ENCODE results near the gene GCM1. TPM values are rescaled to one million over a fixed set of nuclear protein-coding genes. Genes with fewer than 3 reads are reported as not detected.

GCM1 gene
- polyA plus RNA-seq, 1 donor from 2014 or later = not detected

- no peak for TF ChIP-seq EZH2 (IDR thresholded peaks at IDR 0.05; ENCODE audit: borderline replicate concordance, insufficient read depth, low read length, poor library complexity, severe bottlenecking)
- TF ChIP-seq RAD21 (conservative IDR thresholded peaks at IDR 0.05) = no peak
- no peak for TF ChIP-seq MXI1 (conservative IDR thresholded peaks at IDR 0.05; ENCODE audit: poor library complexity, severe bottlenecking)
- TF ChIP-seq EP300 (conservative IDR thresholded peaks at IDR 0.05; ENCODE audit: poor library complexity, severe bottlenecking) = no peak
- no peak for TF ChIP-seq CTCF (IDR thresholded peaks at IDR 0.05; ENCODE audit: poor library complexity, severe bottlenecking)
- no peak for TF ChIP-seq POLR2AphosphoS5 (IDR thresholded peaks at IDR 0.05)
- TF ChIP-seq REST (IDR thresholded peaks at IDR 0.05; ENCODE audit: borderline replicate concordance) = no peak
- no peak for TF ChIP-seq TAF1 (IDR thresholded peaks at IDR 0.05; ENCODE audit: low read depth)
- no peak for TF ChIP-seq SMC3 (conservative IDR thresholded peaks at IDR 0.05; ENCODE audit: poor library complexity)
- Histone ChIP-seq H3K4me2 (ENCODE audit: low read length) (no peak overlapping the region), H2AFZ (ENCODE audit: low read depth, low read length) (no peak overlapping the region), H3K9ac (ENCODE audit: low read length) (no peak overlapping the region), H3K9me2 (ENCODE audit: insufficient read depth, low read length) (no peaks in the 10 kb centered on the region), H4K20me1 (ENCODE audit: insufficient read depth) (no peaks in the 10 kb centered on the region), H3F3A (ENCODE audit: insufficient read depth, low read length, poor library complexity, severe bottlenecking) (no peaks in the 10 kb centered on the region), H3K9me3 (ENCODE audit: low read length) (no peaks in the 10 kb centered on the region), H3K79me2 (replicated peaks; ENCODE audit: insufficient read depth, low read length) (no peaks in the 10 kb centered on the region), H3K27ac (ENCODE audit: low read length) (no peak overlapping the region), H3K36me3 (ENCODE audit: insufficient read depth, low read length) (no peaks in the 10 kb centered on the region), H3K4me3 (ENCODE audit: low read length) (no peak overlapping the region), H3K27me3 (ENCODE audit: insufficient read depth, low read depth, low read length) (no peaks in the 10 kb centered on the region)
These were observed 34.9 kb downstream of the GCM1 start for GRCh38 chr6:53113742-53114141.

DNA sequence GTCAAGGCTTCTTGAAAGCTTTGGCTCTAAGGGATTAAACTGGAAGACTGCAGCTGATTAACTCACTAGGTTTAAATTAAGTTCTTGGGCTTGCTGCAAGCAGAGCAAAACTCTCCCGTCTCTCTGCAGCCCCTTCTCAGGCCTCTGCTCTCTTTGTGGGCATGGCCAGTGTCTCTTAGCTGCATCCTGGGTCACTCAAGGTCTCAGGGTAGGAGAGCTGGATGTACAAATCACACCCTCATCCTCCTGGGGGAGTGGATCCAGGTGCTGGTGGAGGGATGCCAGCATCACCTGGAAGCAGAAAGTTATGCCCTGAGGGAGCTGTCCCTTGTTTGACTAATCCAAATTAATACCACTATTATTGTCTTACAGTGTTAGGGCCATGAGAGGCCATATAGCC is 35.8 kb downstream of the GCM1 start:
- Histone ChIP-seq H3K27ac (ENCODE audit: low read length) (no peak overlapping the region), H3F3A (ENCODE audit: insufficient read depth, low read length, poor library complexity, severe bottlenecking) (no peaks in the 10 kb centered on the region)
- no peak for TF ChIP-seq SMC3 (conservative IDR thresholded peaks at IDR 0.05; ENCODE audit: poor library complexity)
- no peak for TF ChIP-seq POLR2AphosphoS5 (IDR thresholded peaks at IDR 0.05)
- TF ChIP-seq CTCF (IDR thresholded peaks at IDR 0.05; ENCODE audit: poor library complexity, severe bottlenecking) = no peak
- no peak for TF ChIP-seq TAF1 (IDR thresholded peaks at IDR 0.05; ENCODE audit: low read depth)
- TF ChIP-seq MXI1 (conservative IDR thresholded peaks at IDR 0.05; ENCODE audit: poor library complexity, severe bottlenecking) = no peak
- TF ChIP-seq RAD21 (conservative IDR thresholded peaks at IDR 0.05) = no peak
- no peak for TF ChIP-seq REST (IDR thresholded peaks at IDR 0.05; ENCODE audit: borderline replicate concordance)
- TF ChIP-seq EZH2 (IDR thresholded peaks at IDR 0.05; ENCODE audit: borderline replicate concordance, insufficient read depth, low read length, poor library complexity, severe bottlenecking) = no peak
- no peak for TF ChIP-seq EP300 (conservative IDR thresholded peaks at IDR 0.05; ENCODE audit: poor library complexity, severe bottlenecking)

More for the DNA sequence above, 35.8 kb downstream of the GCM1 start:
- Histone ChIP-seq H2AFZ (ENCODE audit: low read depth, low read length) (no peak overlapping the region), H3K9ac (ENCODE audit: low read length) (no peak overlapping the region), H4K20me1 (ENCODE audit: insufficient read depth) (no peaks in the 10 kb centered on the region), H3K4me2 (ENCODE audit: low read length) (no peak overlapping the region), H3K27me3 (ENCODE audit: insufficient read depth, low read depth, low read length) (no peaks in the 10 kb centered on the region), H3K9me2 (ENCODE audit: insufficient read depth, low read length) (no peaks in the 10 kb centered on the region), H3K36me3 (ENCODE audit: insufficient read depth, low read length) (no peaks in the 10 kb centered on the region), H3K4me3 (ENCODE audit: low read length) (no peak overlapping the region), H3K9me3 (ENCODE audit: low read length) (no peaks in the 10 kb centered on the region), H3K79me2 (replicated peaks; ENCODE audit: insufficient read depth, low read length) (no peaks in the 10 kb centered on the region)
